Measurements from ENCODE around the gene AURKA.
A peak's percentile ranks its signal among the peaks of the same experiment; 100 is the strongest.
"Not testable (repeated sequence)": the region's sequence is repeated elsewhere in the genome, so short reads cannot be mapped to it uniquely, and the experiment has no call there.

Gene AURKA

DNA sequence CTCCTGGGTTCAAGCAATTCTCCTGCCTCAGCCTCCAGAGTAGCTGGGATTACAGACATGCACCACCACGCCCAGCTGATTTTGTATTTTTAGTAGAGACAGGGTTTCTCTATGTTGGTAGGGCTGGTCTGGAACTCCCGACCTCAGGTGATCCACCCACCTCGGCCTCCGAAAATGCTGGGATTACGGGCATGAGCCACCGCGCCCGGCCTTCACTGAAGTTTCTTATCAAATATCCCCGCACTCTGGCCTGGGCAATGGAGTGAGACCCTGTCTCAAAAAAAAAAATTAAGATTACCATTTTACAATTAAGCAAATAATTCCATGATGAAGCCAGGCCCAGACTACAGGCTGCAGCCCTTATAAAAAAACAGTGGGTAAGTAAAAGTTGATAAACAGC lies 1.6 kb downstream of the AURKA start:
- not testable (repeated sequence) for DNase-seq (ENCODE audit: low spot score)

DNA sequence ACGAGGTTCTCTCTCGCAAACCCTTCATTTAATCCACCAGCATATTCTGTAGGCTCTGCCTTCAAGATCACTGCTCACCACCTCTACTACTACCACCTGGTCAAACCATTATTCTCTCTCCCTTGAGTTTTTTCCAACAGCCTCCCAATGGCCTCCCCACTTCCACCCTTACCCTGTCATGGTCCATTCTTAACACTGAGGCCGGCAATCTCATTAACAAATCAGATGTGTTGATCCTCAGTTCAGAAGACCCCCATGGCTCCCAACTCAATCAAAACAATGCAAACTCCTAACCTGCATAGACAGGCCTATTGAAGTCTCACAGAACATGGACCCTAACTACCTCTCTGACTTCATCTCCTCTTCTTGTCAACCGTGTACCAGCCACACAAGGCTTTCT lies 2.2 kb downstream of the AURKA start:
- no peak for DNase-seq (ENCODE audit: low spot score)

DNA sequence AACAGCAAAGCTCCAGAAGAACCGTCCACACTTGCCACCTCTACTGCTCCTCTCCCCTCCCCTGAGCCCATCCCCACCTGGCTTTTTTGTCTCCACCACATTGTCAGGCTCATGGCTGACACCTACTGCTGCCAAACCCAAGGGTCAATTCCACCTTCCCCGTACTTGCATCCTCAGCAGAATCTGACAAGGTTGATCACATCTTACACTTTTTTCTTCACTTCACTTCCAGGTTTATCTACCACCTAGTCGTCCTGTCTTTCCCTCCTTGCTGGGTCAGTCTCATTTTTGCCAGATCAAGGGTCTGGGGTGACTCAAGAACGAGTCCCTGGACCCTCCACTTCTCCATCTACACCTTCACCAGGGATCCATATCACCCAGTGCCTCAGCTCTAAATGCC lies 3.1 kb downstream of the AURKA start:
- no peak for DNase-seq (ENCODE audit: low spot score)

DNA sequence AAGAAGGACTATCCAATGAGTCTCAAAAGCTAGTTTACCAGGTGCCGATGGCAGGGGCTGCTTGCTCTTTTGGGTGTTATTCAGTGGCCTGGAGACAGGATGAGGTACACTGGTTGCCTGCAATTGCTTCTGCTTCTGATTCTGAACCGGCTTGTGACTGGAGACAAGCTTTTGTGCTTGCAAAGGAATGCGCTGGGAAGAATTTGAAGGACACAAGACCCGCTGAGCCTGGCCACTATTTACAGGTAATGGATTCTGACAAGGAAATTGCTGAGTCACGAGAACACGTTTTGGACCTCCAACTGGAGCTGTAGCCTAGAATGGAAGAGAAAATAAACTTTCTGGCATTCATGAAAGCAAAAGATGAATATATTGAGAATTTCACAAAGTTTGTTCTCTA lies 5.8 kb downstream of the AURKA start:
- no peak for DNase-seq (ENCODE audit: low spot score)

DNA sequence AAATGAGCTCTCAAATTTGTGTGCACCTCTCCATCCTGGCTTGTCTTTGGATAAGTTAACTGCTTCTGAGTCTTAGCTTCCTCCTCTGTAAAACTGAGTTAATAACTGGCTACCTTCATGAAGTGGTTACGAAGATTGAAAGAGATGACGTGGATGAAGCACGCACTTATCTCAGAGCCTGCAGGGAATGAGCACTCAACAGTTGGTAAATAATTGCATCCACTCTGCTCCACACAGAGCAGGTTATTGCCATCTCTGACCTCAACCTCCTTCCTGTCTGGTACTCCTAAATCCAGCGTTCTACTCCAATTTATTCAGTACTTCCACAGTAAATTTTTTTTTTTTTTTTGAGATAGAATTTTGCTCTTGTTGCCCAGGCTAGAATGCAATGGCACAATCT lies 6.9 kb downstream of the AURKA start:
- DNase-seq (ENCODE audit: low spot score) = no peak

DNA sequence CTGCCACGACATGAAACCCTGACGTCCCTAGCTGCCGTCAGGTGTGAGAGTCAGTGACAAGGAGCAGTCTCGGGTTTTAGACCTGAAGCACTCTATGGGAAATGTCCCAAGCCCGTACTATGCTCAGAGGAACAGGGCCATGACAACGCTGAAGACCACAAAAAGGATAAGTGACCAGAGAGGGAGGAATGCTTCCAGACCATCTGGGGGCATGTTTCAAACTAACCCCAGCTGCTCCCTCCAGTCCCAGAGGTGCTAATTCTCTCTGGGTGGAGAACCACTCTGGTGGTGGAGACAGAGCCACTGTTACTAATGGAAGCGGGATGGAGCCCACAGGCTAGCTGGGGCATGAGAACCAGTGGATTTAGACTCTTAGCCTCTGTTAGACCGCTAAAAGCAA lies 8.7 kb downstream of the AURKA start:
- DNase-seq (ENCODE audit: low spot score) = no peak

DNA sequence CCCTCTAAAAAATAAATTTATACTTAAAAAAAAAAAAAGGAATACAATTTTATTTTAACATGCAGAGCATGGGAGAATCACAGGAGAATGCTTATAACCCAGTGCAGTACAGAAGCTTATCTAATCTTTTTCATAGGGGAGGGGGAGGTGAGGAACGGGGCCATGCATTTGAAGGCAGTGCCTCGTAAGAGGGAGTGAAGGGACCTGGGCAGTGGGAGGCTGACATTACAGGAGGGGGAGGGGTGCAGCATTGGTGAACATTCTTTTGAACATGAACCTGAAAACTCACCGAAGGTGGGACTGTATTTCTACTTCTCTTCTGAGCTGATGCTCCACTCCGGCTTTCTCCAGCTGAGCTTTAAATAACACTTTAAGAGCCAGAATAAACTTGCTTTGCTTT lies 9.3 kb downstream of the AURKA start:
- DNase-seq (ENCODE audit: low spot score) = no peak

DNA sequence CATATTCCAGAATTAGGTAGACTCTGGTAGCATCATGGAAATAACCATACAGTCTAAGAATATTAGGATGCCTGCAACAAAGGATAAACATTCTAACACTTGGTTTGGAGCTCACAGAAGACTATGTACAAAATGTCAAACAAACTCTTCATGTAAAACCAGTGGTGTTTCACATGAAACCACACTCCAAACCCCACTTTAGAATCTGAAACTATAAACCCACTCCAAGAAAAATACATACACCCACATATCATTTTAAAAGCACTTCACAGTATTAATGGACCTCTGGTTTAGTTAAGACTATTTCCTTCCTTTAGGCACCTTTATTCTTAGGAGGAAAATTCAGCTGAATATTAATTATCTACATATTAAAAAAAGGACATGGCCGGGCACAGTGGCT lies 10.5 kb downstream of the AURKA start:
- no peak for DNase-seq (ENCODE audit: low spot score)

DNA sequence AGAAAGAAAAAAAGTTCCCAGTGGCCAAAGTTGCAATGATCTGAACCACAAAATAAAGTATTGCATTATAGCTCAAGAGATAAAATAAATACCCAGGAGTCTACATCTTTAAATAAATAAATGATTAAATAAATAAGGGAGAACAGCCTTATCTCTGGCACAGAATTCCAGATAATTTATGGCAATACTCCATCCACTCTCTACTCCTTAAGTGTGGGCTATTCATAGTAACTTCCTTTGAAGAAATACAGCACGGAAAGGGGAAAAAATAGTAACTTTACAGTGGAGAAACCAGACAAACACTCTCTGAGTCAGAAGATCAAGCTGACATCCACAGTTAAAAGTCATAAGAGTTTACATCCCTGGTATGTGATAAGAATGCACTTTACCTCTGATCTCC lies 11.6 kb downstream of the AURKA start:
- DNase-seq (ENCODE audit: low spot score) = no peak

DNA sequence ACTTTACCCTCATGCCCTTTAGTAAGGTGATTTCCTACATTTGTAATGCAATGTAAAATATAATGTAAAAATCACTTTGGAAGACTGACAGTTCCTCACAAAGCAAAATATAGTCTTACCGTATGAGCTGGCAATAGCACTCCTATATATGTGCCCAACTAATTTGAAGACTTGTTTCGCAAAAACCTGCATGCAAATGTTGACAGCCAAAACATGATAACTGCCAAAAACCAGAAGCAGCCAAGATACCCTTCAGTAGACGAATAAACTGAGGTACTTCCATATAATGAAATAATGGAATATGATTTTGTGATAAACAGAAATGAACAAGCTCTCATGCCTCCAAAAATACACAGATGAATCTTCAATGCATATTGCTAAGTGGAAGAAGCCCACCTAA lies 13.6 kb downstream of the AURKA start:
- no peak for DNase-seq (ENCODE audit: low spot score)

DNA sequence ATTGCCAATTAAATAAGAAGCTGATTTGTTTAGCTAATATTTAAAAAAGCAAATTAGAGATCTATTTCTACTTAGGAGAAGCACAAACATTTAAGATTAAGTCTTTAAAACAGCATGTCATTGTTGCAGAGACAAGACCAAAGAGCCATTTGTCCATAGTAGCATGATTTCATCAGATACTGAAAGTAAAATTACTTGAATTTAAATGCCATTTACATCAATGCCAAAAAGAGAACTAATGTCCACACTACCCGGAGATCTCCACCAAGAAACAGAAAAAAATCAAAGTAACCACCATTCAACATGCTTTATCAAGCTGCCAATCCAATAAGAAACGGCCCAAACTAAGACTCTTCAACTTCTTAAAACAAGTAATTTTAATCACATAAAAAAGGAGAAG lies 15.7 kb downstream of the AURKA start:
- no peak for DNase-seq (ENCODE audit: low spot score)

DNA sequence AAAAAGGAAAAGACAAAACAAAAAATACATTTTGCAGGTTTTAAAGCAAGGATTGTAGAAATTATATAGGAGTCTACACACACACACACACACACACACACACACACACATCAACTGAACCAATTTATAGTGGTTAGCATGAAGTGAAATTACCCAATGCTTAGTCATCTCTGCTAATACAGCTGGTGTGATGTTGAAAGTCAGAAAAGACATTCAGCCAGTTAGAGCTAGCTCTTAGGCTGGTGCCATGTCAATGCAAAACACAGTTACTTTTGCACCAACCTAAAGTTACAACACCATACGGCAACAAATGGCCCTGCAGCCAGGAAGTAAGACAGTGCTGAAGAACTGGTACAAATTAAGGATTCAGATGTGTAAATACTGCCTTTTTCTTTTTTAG lies 18.1 kb downstream of the AURKA start:
- no peak for DNase-seq (ENCODE audit: low spot score)

DNA sequence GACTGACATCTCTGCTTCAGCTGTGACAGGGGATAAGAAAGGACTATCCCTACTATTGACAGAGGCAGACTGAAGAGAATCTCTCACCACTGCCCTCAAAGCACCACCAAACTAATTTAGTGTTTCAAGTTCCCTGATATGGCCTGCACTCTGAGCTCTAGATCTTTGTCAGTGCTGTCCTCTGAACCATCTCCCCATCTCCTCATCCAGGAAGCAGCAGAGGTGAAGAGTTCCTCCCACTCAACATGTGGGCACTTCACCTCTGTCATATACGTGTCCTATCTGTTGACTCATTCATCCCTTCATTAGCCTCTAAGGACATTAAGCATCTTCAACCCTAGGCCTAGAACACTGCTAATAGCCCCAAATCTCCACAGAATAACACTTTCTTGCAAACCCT lies 19.2 kb downstream of the AURKA start:
- DNase-seq (ENCODE audit: low spot score) = no peak

DNA sequence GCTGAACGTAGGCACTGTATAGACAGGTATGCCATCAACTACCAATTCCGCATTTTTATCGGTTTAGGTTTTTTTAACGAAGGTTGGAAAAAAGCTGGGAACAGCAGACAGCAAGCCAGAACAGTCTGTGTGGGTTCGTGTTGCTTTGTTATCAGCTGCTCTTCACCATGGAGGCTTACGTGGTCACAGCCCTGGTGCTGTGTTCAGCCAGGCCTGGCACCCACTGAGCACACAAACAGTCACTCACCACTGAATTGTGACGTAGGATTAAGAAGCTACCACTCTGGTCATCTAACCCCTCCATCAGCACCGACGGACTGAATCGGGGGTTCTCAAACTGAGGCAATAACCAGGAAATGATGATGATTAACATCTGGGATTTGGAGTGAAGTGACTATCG lies 20.0 kb downstream of the AURKA start:
- no peak for DNase-seq (ENCODE audit: low spot score)

DNA sequence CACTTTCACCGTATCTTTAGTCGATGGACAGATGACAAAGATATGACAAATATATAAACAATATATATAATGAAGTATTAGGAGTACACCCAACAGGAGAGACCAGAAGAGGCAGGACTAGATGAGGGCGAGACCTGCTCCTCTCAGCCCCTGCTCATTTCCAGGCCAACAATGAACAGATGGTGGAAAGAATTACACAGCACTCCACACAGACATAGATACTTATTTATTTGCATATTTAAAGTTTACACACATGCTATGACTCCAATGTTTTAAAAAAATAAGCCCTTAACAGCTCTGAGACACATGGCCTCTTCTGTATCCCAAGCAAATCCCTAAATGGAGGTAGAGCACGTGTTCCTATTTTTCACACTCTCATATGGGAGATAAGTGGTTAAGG lies 22.8 kb downstream of the AURKA start:
- DNase-seq (ENCODE audit: low spot score) = no peak

DNA sequence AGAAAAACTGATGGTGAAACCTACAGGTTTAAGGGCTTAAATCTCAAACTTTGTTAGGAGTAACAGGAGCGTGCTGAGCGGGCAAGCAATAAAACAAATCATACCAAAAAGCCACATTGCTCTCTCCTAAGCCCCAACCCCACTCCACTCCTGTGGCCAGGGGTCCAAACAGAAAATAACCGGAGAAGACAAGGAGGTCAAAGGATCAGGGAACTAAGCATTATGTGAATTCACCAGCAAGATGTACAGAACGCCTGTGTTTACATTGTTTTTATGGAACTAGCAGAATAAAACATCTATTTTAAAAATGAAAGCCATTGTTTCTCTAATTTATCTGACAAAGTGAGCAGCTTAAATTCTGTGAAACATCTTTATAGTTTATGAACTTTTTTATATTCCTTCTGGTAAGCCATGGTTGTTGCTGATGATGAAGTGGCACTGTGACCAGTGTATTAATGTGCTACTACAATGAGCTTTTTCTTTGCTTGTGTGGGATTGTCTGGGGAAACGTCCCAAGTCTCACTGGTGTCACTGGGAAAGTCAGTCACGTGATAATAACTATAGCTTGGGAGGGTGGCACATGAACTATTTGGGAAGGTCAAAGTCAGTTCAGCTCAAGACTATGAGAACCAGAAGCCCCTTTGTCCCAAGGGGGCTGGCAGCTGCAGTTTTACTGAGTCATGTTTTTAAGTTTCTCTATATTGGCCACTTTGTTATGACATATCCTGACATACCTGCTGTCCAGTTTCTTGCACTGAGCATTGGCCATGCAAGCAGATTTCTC lies 23.5 kb downstream of the AURKA start:
- no peak for DNase-seq (ENCODE audit: low spot score)

DNA sequence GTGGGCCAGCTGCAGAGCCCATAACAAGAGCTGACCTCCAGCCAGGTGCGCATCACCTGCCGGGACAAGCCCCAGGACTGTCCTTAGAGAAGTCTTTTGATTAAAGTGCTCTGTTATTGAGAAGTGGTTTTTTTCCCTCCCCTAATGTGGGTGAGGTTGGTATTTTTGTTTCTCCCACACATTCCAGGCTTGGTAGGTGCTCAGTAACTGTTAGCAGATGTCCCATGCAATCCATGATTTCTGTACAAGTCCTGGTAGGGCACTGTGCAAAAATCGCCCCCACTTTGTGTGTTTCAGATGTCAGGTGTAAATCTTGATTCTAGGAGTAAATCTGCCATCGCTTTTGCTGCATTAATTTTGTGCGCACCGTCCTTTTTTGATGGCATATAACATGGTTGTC lies 28.5 kb downstream of the AURKA start:
- no peak for DNase-seq (ENCODE audit: low spot score)

DNA sequence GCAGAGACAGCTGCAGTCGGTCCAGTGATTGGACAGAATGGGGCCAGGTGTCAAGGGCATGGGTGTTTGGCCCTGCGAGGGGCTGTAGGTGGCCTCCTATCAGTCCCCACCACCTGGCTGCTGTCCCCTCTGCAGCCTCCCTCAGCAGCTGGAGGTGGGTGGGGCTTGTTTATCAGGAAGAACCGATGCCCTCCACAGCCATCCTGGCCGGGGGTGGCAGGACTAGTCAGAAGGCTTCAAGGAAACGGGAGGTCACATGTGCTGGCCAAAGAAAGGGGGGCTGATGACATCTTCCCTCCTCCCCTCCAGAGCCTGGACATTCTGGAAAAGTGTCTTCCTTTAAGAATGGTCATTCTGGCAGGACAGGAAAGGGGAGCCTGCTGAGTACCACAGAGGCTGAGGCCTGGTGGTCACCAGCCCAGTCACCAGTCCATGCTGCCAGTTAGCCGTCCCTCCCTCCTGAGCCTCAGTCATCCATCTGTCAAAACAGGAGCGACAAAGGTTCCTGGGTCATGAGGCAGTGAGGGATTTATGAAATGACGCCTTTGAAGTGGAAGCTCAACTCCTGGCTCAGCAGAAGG lies 29.1 kb downstream of the AURKA start:
- DNase-seq (ENCODE audit: low spot score) = peak; percentile 98

DNA sequence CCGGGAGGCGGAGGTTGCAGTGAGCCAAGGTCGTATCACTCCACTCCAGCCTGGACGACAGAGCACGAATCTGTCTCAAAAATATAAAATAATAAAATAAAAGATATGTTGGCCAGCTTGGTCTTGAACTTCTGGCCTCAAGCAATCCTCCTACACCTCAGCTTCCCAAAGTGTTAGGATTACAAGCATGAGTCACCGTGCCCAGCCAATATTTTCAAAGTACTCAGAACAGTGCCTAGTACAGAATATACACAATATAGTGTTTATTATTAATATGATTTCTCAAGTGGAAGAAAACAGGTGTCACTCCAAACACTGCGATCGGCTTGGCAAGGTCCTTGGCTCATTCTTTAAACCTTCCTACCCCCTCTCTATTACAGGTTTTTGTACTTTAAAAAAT lies 30.1 kb downstream of the AURKA start:
- peak; percentile 51 for DNase-seq (ENCODE audit: low spot score)

DNA sequence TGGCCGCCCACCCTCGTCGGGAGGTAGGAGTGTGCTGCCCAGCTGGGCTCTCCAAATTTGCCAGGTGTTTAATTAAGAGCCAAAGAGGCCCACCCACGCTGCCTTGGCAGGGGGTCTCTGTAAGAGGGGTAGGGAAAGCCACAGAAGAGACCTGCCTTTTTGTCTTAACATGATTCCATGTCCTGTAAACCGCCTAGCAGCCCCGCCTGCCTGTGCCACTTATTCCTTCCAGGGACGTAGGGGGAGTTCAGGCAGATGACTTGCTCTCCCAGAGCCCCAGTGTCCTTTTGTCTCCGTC lies 31.2 kb downstream of the AURKA start:
- DNase-seq (ENCODE audit: low spot score) = peak; percentile 55

DNA sequence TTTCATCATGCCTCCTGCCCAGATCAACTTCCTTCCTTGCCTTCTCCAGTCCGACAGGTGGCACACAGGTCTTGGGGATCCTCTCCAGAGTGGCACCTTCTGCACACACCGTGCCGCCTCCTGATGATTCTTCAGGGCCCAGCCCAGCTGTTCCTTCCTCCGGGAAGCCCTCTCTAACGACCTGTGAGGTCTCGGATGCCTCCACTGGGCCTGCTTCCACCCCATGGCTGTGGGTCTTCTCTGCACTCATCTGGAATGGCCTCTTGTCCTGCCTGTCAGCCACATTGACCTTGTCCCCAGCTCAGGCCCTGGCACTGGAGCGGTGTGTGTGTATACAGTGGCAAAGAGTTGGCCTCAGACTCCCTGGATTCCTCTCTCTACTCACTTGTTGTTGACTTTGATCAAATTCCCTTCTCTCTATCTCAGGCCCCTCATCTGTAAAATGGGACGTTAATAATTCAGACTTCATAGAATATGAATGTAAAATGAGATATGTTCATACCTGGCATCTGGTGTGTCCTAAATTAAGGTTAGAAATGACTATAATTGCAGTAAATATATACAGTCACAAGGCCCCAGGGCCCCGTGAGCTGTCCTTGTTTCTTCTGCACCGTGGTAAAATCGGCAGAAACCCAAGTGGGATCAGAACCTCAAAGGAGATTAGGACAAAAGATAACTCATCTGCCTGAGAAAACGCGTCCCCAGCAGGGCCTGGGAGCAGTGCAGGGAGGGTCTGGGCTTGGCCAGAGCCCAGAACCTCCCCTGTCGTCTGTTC lies 31.7 kb downstream of the AURKA start:
- DNase-seq (ENCODE audit: low spot score) = peak; percentile 44

DNA sequence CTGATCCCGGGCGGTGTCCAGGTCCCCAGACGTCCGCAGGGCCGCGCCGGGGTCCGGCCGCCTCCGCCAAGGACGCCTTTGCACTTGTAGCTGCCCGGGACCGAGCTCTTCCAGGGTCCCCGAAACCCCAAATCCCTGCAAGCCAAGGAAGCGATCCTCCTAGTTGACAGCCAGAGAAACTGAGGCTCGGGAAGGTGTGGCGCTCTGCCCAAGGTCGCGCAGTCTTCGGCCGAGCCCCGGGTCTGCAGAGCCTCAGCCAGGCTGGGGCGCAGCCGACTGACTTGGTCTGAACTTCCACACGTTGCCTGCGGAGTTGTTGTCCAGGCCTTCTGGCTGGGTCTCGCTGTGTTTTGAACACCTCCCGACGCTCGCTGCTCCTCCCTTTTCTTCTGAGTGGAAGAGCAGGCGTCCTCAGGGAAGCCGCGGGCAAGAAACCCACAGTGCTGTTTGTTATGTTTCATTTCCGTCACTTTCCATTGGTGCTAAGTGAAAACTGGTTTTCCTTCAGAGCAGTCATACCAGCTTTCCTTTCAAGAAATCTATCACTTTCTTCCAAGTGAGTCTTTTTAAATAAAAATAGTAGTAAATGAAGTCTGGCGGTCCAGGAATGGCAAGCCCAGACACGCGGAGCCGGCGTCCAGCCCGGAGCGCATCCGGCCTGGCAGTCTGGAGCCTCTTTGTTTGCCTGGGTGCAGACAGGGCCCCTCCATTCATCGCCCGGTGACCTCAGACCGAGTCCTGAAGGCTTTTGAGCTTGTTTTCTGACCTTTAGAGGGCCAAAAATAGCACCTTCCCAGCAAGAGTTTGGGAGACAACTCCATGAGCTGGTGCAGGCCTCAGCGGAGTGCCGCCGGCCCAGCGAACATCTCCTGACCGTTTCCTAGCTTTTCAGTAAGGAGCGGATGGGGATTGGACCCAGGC lies 32.5 kb downstream of the AURKA start:
- DNase-seq (ENCODE audit: low spot score) = peak; percentile 60

Measured in hematopoietic multipotent progenitor cell treated with erythropoietin and hydrocortisone succinate and interleukin-3 and kit ligand, for 15 days (in vitro differentiated cells).